ENCODE measurements around the gene FKBP5.
"Not testable (repeated sequence)": the region's sequence is repeated elsewhere in the genome, so short reads cannot be mapped to it uniquely, and the experiment has no call there.

FKBP5 gene

GRCh38 chr6:35580836-35581235 is 107.9 kb downstream of the FKBP5 start:
- no peak overlapping the region for H3K27ac ChIP-seq (ENCODE audit: low read depth, low read length)
- no peaks in the 10 kb centered on the region for H3K9me3 ChIP-seq (ENCODE audit: control insufficient read depth in 1 of 2, low read length in 2 of 2)
- no peak overlapping the region for H3K9ac ChIP-seq (ENCODE audit: low read depth in 1 of 2, low read length in 2 of 2)
- no peak overlapping the region for H3K4me3 ChIP-seq (ENCODE audit: low read depth in 1 of 2, low read length in 2 of 2)
- H3K4me1 ChIP-seq (ENCODE audit: control insufficient read depth in 1 of 2, insufficient read depth in 2 of 2, low read length in 2 of 2) = peaks cover 0 to 4% of the 10 kb centered on the region in 2 donors
- H3K36me3 ChIP-seq (ENCODE audit: control insufficient read depth in 1 of 2, insufficient read depth in 2 of 2, low read length in 2 of 2) = peaks cover 10 to 25% of the 10 kb centered on the region in 2 donors
- H3K27me3 ChIP-seq (ENCODE audit: control insufficient read depth in 1 of 2, insufficient read depth in 2 of 2, low read length in 2 of 2) = no peaks in the 10 kb centered on the region

DNA sequence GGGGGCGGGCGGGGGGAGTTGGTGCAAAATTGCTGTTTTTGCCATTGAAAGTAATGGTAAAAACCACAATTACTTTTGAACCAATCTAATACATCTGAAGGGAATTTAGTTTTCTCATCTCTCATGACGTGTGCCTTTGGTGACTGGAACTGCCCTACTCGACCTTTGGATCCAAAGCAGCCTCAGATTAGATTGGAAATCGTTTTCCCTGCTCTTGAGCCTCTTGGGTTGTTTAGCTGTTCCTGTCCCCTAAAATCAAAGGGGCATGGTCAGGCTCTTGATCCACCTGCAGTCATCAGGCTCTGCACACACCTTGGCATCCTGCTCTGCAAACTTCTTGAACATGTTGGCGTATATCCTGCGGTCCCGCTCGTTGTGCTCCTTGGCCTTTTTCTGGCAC is 112.0 kb downstream of the FKBP5 start:
- Histone ChIP-seq H3K9ac (ENCODE audit: low read depth in 1 of 2, low read length in 2 of 2) (no peak overlapping the region), H3K4me1 (ENCODE audit: control insufficient read depth in 1 of 2, insufficient read depth in 2 of 2, low read length in 2 of 2) (peaks cover 0 to 4% of the 10 kb centered on the region in 2 donors), H3K9me3 (ENCODE audit: control insufficient read depth in 1 of 2, low read length in 2 of 2) (no peaks in the 10 kb centered on the region), H3K27me3 (ENCODE audit: control insufficient read depth in 1 of 2, insufficient read depth in 2 of 2, low read length in 2 of 2) (no peaks in the 10 kb centered on the region), H3K4me3 (ENCODE audit: low read depth in 1 of 2, low read length in 2 of 2) (no peak overlapping the region), H3K27ac (ENCODE audit: low read depth, low read length) (no peak overlapping the region), H3K36me3 (ENCODE audit: control insufficient read depth in 1 of 2, insufficient read depth in 2 of 2, low read length in 2 of 2) (peaks cover 15 to 40% of the 10 kb centered on the region in 2 donors)

DNA sequence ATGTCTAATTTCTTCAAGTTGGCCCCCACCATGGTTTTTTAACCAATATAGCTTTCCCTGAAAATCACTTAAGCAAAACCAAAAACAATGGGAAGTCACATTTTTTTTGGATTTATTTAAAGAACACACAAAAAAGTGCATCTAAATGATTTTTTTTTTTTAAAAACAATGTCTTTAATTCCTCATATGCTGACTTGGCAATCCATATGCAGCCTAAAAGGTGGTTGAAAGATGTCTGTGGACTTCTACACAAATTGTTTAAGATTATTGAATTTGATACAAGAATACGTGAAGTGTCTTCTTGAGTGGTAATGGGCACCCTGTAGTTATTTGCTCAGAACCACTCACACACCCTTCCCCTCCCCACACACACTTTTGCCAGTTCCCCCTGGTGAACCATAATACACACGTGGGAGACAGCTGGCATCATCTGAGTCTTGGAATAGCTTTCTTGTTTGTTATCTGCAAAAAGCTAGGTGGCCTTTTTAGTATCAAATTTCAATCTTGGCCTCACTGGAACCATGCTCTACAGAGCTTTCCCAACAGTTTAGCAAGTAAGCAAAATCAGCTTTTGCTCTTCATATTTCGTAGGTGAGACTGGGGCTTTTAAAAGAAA is 115.1 kb downstream of the FKBP5 start:
- Histone ChIP-seq H3K36me3 (ENCODE audit: control insufficient read depth in 1 of 2, insufficient read depth in 2 of 2, low read length in 2 of 2) (peaks cover 13 to 39% of the 10 kb centered on the region in 2 donors), H3K4me3 (ENCODE audit: low read depth in 1 of 2, low read length in 2 of 2) (no peak overlapping the region), H3K27me3 (ENCODE audit: control insufficient read depth in 1 of 2, insufficient read depth in 2 of 2, low read length in 2 of 2) (no peaks in the 10 kb centered on the region), H3K27ac (ENCODE audit: low read depth, low read length) (no peak overlapping the region), H3K4me1 (ENCODE audit: control insufficient read depth in 1 of 2, insufficient read depth in 2 of 2, low read length in 2 of 2) (peaks cover 0 to 4% of the 10 kb centered on the region in 2 donors), H3K9me3 (ENCODE audit: control insufficient read depth in 1 of 2, low read length in 2 of 2) (no peaks in the 10 kb centered on the region), H3K9ac (ENCODE audit: low read depth in 1 of 2, low read length in 2 of 2) (no peak overlapping the region)

DNA sequence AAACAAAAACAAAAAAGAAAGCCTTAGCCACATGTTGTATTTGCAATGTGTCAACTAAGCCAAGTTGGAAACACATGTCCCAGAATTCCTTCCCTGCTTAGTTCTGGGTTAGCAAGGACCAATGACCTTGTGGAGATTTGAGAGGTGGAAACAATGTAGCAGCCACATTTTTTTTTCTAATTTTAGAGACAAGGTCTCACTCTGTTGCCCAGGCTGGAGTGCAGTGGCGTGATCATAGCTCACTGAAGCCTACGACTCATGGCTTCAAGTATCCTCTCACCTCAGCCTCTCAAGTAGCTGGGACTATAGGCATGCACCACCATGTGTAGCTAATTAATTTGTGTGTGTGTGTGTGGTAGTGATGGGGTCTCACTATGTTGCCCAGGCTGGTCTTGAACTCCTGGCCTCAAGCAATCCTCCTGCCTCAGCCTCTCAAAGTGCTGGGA is 117.8 kb downstream of the FKBP5 start:
- H3K4me1 ChIP-seq (ENCODE audit: control insufficient read depth in 1 of 2, insufficient read depth in 2 of 2, low read length in 2 of 2); H3K27ac ChIP-seq (ENCODE audit: low read depth, low read length); H3K27me3 ChIP-seq (ENCODE audit: control insufficient read depth in 1 of 2, insufficient read depth in 2 of 2, low read length in 2 of 2); H3K4me3 ChIP-seq (ENCODE audit: low read depth in 1 of 2, low read length in 2 of 2); H3K9me3 ChIP-seq (ENCODE audit: control insufficient read depth in 1 of 2, low read length in 2 of 2); H3K9ac ChIP-seq (ENCODE audit: low read depth in 1 of 2, low read length in 2 of 2): not testable (repeated sequence)
- H3K36me3 ChIP-seq (ENCODE audit: control insufficient read depth in 1 of 2, insufficient read depth in 2 of 2, low read length in 2 of 2) = peaks cover 10 to 27% of the 10 kb centered on the region in 2 donors

DNA sequence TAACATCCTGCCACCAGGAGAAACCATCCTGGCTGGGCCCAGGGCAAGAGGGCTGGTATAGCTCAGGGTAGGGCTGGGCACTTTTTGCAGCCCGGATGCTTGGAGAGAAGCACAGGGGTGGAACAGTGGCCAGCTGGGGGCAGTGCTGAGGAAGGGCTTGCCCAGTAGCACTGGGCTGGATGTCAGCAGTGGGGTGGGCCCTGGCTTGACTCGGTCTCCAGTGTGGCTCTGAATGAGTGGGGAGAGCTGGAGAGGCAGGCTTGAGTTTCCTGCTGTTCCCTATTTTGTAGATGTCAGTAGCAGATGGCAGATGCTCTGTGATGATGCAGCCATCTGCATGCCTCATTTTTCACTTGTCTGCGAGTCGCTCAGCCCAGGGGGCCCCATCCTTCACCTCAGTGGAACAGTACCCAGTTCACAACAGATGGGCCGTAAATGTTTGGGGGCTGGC is 119.7 kb downstream of the FKBP5 start:
- Histone ChIP-seq H3K36me3 (ENCODE audit: control insufficient read depth in 1 of 2, insufficient read depth in 2 of 2, low read length in 2 of 2) (peaks cover 0 to 9% of the 10 kb centered on the region in 2 donors), H3K9me3 (ENCODE audit: control insufficient read depth in 1 of 2, low read length in 2 of 2) (no peaks in the 10 kb centered on the region), H3K4me3 (ENCODE audit: low read depth in 1 of 2, low read length in 2 of 2) (no peak overlapping the region), H3K27ac (ENCODE audit: low read depth, low read length) (no peak overlapping the region), H3K27me3 (ENCODE audit: control insufficient read depth in 1 of 2, insufficient read depth in 2 of 2, low read length in 2 of 2) (peaks cover 0 to 2% of the 10 kb centered on the region in 2 donors), H3K9ac (ENCODE audit: low read depth in 1 of 2, low read length in 2 of 2) (no peak overlapping the region), H3K4me1 (ENCODE audit: control insufficient read depth in 1 of 2, insufficient read depth in 2 of 2, low read length in 2 of 2) (no peaks in the 10 kb centered on the region)

- Histone ChIP-seq H3K9me3 (ENCODE audit: control insufficient read depth in 1 of 2, low read length in 2 of 2) (no peaks in the 10 kb centered on the region), H3K4me1 (ENCODE audit: control insufficient read depth in 1 of 2, insufficient read depth in 2 of 2, low read length in 2 of 2) (no peaks in the 10 kb centered on the region), H3K36me3 (ENCODE audit: control insufficient read depth in 1 of 2, insufficient read depth in 2 of 2, low read length in 2 of 2) (no peaks in the 10 kb centered on the region)
Observed at GRCh38 chr6:35566794-35567193, 121.9 kb downstream of the FKBP5 start.

DNA sequence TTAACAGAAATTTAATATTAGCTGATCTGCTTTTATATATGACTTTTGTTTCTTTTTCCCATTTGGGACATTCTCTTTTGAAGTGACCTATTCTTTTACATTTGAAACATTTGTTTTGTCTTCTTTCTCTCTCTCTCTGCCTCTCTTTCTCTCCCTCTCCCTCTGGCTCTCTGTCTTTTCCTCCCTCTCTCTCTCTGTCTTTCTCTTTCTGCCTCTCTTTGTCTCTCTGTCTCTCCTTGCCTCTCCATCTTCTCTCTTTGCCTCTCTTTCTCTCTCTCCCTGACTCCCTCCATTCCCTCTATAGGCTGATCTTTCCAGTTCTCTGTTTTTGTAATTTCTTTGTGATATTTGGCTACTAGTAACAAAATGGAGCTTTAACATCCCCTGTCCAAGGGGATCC is 124.0 kb downstream of the FKBP5 start:
- Histone ChIP-seq H3K36me3 (ENCODE audit: control insufficient read depth in 1 of 2, insufficient read depth in 2 of 2, low read length in 2 of 2) (no peaks in the 10 kb centered on the region), H3K27me3 (ENCODE audit: control insufficient read depth in 1 of 2, insufficient read depth in 2 of 2, low read length in 2 of 2) (peaks cover 0 to 6% of the 10 kb centered on the region in 2 donors), H3K27ac (ENCODE audit: low read depth, low read length) (no peak overlapping the region), H3K4me3 (ENCODE audit: low read depth in 1 of 2, low read length in 2 of 2) (no peak overlapping the region), H3K4me1 (ENCODE audit: control insufficient read depth in 1 of 2, insufficient read depth in 2 of 2, low read length in 2 of 2) (no peaks in the 10 kb centered on the region), H3K9me3 (ENCODE audit: control insufficient read depth in 1 of 2, low read length in 2 of 2) (no peaks in the 10 kb centered on the region), H3K9ac (ENCODE audit: low read depth in 1 of 2, low read length in 2 of 2) (no peak overlapping the region)

More at GRCh38 chr6:35566794-35567193, 121.9 kb downstream of the FKBP5 start:
- Histone ChIP-seq H3K4me3 (ENCODE audit: low read depth in 1 of 2, low read length in 2 of 2) (no peak overlapping the region), H3K9ac (ENCODE audit: low read depth in 1 of 2, low read length in 2 of 2) (no peak overlapping the region), H3K27ac (ENCODE audit: low read depth, low read length) (no peak overlapping the region), H3K27me3 (ENCODE audit: control insufficient read depth in 1 of 2, insufficient read depth in 2 of 2, low read length in 2 of 2) (peaks cover 0 to 6% of the 10 kb centered on the region in 2 donors)

- no peaks in the 10 kb centered on the region for H3K36me3 ChIP-seq (ENCODE audit: control insufficient read depth in 1 of 2, insufficient read depth in 2 of 2, low read length in 2 of 2)
- no peak overlapping the region for H3K9ac ChIP-seq (ENCODE audit: low read depth in 1 of 2, low read length in 2 of 2)
- H3K9me3 ChIP-seq (ENCODE audit: control insufficient read depth in 1 of 2, low read length in 2 of 2) = no peaks in the 10 kb centered on the region
- H3K27me3 ChIP-seq (ENCODE audit: control insufficient read depth in 1 of 2, insufficient read depth in 2 of 2, low read length in 2 of 2) = peaks cover 0 to 6% of the 10 kb centered on the region in 2 donors
- H3K4me1 ChIP-seq (ENCODE audit: control insufficient read depth in 1 of 2, insufficient read depth in 2 of 2, low read length in 2 of 2) = no peaks in the 10 kb centered on the region
- H3K27ac ChIP-seq (ENCODE audit: low read depth, low read length) = no peak overlapping the region
- no peak overlapping the region for H3K4me3 ChIP-seq (ENCODE audit: low read depth in 1 of 2, low read length in 2 of 2)
Observed at GRCh38 chr6:35562060-35562459, 126.7 kb downstream of the FKBP5 start.

GRCh38 chr6:35561113-35561512 is 127.6 kb downstream of the FKBP5 start:
- Histone ChIP-seq H3K27me3 (ENCODE audit: control insufficient read depth in 1 of 2, insufficient read depth in 2 of 2, low read length in 2 of 2) (peaks cover 0 to 6% of the 10 kb centered on the region in 2 donors), H3K36me3 (ENCODE audit: control insufficient read depth in 1 of 2, insufficient read depth in 2 of 2, low read length in 2 of 2) (no peaks in the 10 kb centered on the region), H3K9ac (ENCODE audit: low read depth in 1 of 2, low read length in 2 of 2) (no peak overlapping the region), H3K4me1 (ENCODE audit: control insufficient read depth in 1 of 2, insufficient read depth in 2 of 2, low read length in 2 of 2) (no peaks in the 10 kb centered on the region), H3K27ac (ENCODE audit: low read depth, low read length) (no peak overlapping the region), H3K4me3 (ENCODE audit: low read depth in 1 of 2, low read length in 2 of 2) (no peak overlapping the region), H3K9me3 (ENCODE audit: control insufficient read depth in 1 of 2, low read length in 2 of 2) (no peaks in the 10 kb centered on the region)

DNA sequence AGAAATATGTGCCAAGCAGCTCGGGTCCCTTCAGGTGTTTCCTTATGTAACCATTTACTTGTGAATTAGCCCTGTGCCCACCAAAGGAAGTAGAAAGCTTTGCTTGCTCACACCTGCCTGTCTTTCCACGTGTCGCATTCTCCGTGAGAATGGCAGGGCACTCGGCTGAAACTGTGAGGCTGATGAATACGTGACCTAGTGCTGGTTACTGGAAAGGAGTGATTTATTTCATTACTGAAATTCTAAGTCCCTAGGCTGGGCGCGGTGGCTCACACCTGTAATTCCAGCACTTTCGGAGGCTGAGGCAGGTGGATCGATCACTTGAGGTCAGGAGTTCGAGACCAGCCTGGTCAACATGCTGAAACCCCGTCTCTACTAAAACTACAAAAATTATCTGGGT is 130.1 kb downstream of the FKBP5 start:
- Histone ChIP-seq H3K4me3 (ENCODE audit: low read depth in 1 of 2, low read length in 2 of 2) (no peak overlapping the region), H3K4me1 (ENCODE audit: control insufficient read depth in 1 of 2, insufficient read depth in 2 of 2, low read length in 2 of 2) (no peaks in the 10 kb centered on the region), H3K27me3 (ENCODE audit: control insufficient read depth in 1 of 2, insufficient read depth in 2 of 2, low read length in 2 of 2) (peaks cover 0 to 3% of the 10 kb centered on the region in 2 donors), H3K36me3 (ENCODE audit: control insufficient read depth in 1 of 2, insufficient read depth in 2 of 2, low read length in 2 of 2) (no peaks in the 10 kb centered on the region), H3K27ac (ENCODE audit: low read depth, low read length) (no peak overlapping the region), H3K9ac (ENCODE audit: low read depth in 1 of 2, low read length in 2 of 2) (no peak overlapping the region), H3K9me3 (ENCODE audit: control insufficient read depth in 1 of 2, low read length in 2 of 2) (no peaks in the 10 kb centered on the region)

All from duodenal mucosa (tissue), 2 donors.